ENCODE data around the gene SLX9.

DNA sequence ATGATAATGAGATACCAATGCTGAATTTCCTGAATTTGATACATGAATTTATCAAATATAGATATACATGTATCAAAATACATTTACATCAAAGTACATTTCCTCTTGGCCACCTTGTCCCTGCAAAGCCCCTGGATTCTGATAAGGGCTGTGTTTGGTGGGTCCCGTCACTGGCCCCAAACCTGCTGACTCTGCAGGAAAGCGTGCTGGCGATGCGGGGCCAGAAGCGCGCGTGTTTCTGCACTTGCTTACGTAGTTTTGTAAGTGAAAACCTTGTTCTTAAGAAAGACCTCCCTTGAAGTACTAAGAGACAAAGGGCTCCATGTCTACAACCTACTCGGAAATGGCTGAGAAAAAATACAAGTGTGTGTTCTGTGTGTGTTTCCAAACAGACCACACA lies 30.1 kb upstream of the SLX9 start:
- no peak for TF ChIP-seq POLR2AphosphoS5 (IDR thresholded peaks at IDR 0.05; ENCODE audit: borderline replicate concordance, low read depth, low read length)
- no peak for TF ChIP-seq EZH2 (IDR thresholded peaks at IDR 0.05)
- TF ChIP-seq FOXP2 (optimal IDR thresholded peaks at IDR 0.05; ENCODE audit: control extremely low read depth, extremely low read length, insufficient read depth), result no peak

Measured in SK-N-MC (cell line).